ENCODE data around the gene RYR2. TPM values are rescaled to one million over a fixed set of nuclear protein-coding genes. Genes with fewer than 3 reads are reported as not detected.
"Not testable (repeated sequence)": the region's sequence is repeated elsewhere in the genome, so short reads cannot be mapped to it uniquely, and the experiment has no call there.

Gene RYR2
- total and polyA plus RNA-seq, 3 donors from 2014 or later, result 5.4 to 9.5 (median 9.1) TPM

DNA sequence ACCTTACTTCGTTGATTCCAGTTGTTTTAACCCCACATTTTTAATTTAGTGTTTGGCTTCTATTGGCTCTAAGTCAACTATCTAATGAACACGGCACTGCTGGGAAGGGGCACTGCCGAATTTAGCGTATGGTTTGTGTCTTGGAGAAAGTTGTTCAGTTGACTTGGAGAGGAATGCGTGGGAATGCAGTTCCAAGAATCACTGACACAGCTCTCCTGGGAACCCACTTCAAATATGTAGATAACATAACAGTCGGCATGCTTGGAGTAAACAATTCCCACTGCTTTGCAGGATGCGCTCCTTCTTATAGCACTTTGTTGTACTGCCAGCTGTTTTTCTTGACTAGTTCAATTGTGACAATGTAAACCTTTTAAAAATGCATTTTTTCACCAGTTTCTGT lies 104.3 kb downstream of the RYR2 start:
- Histone ChIP-seq H3K27ac (no peak overlapping the region), H3K4me1 (no peaks in the 10 kb centered on the region), H3K4me3 (no peak overlapping the region), H3K9me3 (no peaks in the 10 kb centered on the region), H3K36me3 (ENCODE audit: low read depth, missing control alignments) (no peaks in the 10 kb centered on the region), H3K27me3 (no peaks in the 10 kb centered on the region)
- peak; percentile 22 for DNase-seq
- intact Hi-C loops (cut with DNase I; ENCODE audit: low total_unique reads), result no loop called here
- no peak for TF ChIP-seq POLR2A (IDR thresholded peaks at IDR 0.05)
- TF ChIP-seq, protein P1, sequence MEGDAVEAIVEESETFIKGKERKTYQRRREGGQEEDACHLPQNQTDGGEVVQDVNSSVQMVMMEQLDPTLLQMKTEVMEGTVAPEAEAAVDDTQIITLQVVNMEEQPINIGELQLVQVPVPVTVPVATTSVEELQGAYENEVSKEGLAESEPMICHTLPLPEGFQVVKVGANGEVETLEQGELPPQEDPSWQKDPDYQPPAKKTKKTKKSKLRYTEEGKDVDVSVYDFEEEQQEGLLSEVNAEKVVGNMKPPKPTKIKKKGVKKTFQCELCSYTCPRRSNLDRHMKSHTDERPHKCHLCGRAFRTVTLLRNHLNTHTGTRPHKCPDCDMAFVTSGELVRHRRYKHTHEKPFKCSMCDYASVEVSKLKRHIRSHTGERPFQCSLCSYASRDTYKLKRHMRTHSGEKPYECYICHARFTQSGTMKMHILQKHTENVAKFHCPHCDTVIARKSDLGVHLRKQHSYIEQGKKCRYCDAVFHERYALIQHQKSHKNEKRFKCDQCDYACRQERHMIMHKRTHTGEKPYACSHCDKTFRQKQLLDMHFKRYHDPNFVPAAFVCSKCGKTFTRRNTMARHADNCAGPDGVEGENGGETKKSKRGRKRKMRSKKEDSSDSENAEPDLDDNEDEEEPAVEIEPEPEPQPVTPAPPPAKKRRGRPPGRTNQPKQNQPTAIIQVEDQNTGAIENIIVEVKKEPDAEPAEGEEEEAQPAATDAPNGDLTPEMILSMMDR (IDR thresholded peaks at IDR 0.05), result no peak
- whole genome bisulfite sequencing, 2 donors, result 26 to 40% methylated on average over 7 of the region's 7 CpGs

DNA sequence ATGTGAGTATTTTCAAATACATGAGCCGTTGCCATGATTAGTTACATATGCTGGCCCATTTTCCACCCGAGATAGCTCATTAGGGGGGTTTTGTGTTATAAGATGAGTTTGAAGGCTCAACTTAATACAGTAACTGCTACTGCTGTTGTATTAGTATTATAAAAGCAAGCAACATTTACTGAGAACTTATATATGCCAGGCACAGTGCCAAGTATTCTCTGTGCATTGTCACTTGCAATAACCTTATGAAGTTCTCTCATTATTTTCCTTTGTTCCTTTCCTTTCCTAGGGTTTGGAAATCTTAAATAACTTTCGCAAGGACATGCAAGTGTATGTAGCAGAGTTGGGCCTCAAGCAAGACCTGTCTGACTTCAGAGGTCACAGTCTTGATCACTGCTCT lies 107.9 kb downstream of the RYR2 start:
- TF ChIP-seq POLR2A (IDR thresholded peaks at IDR 0.05), result no peak
- TF ChIP-seq, protein P1 (IDR thresholded peaks at IDR 0.05), result no peak
- Histone ChIP-seq H3K9me3 (no peaks in the 10 kb centered on the region), H3K27ac (no peak overlapping the region), H3K36me3 (ENCODE audit: low read depth, missing control alignments) (no peaks in the 10 kb centered on the region), H3K4me1 (no peaks in the 10 kb centered on the region), H3K4me3 (no peak overlapping the region), H3K27me3 (no peaks in the 10 kb centered on the region)
- intact Hi-C loops (cut with DNase I; ENCODE audit: low total_unique reads), result no loop called here
- WGBS, 2 donors, result 82 to 93% methylated on average over 3 of the region's 3 CpGs
- no peak for DNase-seq

GRCh38 chr1:237151979-237152378 lies 110.0 kb downstream of the RYR2 start:
- intact Hi-C loops (cut with DNase I; ENCODE audit: low total_unique reads); DNase-seq; H3K36me3 ChIP-seq (ENCODE audit: low read depth, missing control alignments); H3K4me1 ChIP-seq; H3K27me3 ChIP-seq; H3K27ac ChIP-seq; H3K4me3 ChIP-seq; H3K9me3 ChIP-seq: not testable (repeated sequence)
- 82 to 90% methylated on average over 6 of the region's 6 CpGs for WGBS, 2 donors

DNA sequence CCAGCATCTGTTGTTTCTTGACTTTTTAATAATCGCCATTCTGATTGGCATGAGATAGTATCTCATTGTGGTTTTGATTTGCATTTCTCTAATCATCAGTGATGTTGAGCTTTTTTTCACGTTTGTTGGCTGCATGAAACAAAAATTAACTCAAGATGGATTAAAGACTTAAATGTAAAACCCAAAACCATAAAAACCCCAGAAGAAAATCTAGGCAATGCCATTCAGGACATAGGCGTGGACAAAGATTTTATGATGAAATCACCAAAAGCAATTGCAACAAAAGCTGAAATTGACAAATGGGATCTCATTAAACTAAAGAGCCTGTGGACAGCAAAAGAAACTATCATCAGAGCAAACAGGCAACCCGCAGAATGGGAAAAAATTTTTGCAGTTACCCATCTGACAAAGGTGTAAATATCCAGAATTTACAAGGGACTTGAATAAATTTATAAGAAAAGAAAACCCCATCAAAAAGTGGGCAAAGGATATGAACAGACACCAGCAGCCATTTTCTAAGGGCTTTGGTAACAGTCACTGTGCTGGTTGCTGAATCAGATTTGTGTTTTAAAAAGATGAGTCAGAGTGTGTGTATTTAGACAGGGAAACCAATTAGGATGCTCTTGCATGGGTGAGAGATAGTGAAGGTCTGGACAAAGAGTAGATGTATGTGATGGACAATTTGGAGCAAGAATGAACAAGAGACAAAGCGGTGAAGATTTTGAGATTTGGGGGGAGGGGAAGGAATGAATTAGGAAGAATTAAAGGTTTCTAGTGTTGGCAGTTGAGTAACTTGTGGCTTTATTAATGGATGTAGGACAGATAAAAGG lies 110.7 kb downstream of the RYR2 start:
- WGBS, 2 donors, result 91 to 92% methylated on average over 5 of the region's 5 CpGs
- H3K27ac ChIP-seq, result no peak overlapping the region

GRCh38 chr1:237154157-237154556 lies 112.2 kb downstream of the RYR2 start:
- Histone ChIP-seq H3K27me3 (no peaks in the 10 kb centered on the region), H3K27ac (no peak overlapping the region), H3K9me3 (no peaks in the 10 kb centered on the region), H3K4me3 (no peak overlapping the region), H3K36me3 (ENCODE audit: low read depth, missing control alignments) (no peaks in the 10 kb centered on the region), H3K4me1 (no peaks in the 10 kb centered on the region)
- DNase-seq, result no peak
- TF ChIP-seq, protein P1 (IDR thresholded peaks at IDR 0.05), result no peak
- TF ChIP-seq POLR2A (IDR thresholded peaks at IDR 0.05), result no peak
- WGBS, 2 donors, result 73 to 79% methylated on average over 5 of the region's 5 CpGs
- intact Hi-C loops (cut with DNase I; ENCODE audit: low total_unique reads), result no loop called here

More for the DNA sequence above, 110.7 kb downstream of the RYR2 start:
- DNase-seq, result no peak
- Histone ChIP-seq H3K4me1 (no peaks in the 10 kb centered on the region), H3K4me3 (no peak overlapping the region), H3K9me3 (no peaks in the 10 kb centered on the region), H3K36me3 (ENCODE audit: low read depth, missing control alignments) (no peaks in the 10 kb centered on the region), H3K27me3 (no peaks in the 10 kb centered on the region)
- TF ChIP-seq, protein P1 (IDR thresholded peaks at IDR 0.05), result no peak
- TF ChIP-seq POLR2A (IDR thresholded peaks at IDR 0.05), result no peak
- intact Hi-C loops (cut with DNase I; ENCODE audit: low total_unique reads), result no loop called here
